Peyer's patch (tissue), 4 donors: ENCODE data around the gene ATRIP. TPM values are rescaled to one million over a fixed set of nuclear protein-coding genes. Genes with fewer than 3 reads are reported as not detected.

ENCODE experiments used
- DNase-seq, 3 donors: peaks; one replicate each; pipeline ENCODE4 v3.0.0-alpha.2; 2017 to 2019
- H3K27ac ChIP-seq, 4 donors: fragments of 200-600 bp; sonication (generic); one replicate each; pipeline ENCODE4 v1.5.1; 2016 to 2019
- H3K27me3 ChIP-seq, 2 donors: fragments of 200-600 bp; sonication (generic); one replicate each; pipeline ENCODE4 v1.5.1; 2019
- H3K36me3 ChIP-seq, 3 donors: fragments of 200-600 bp; sonication (generic); one replicate each; pipeline ENCODE4 v1.5.1; 2016 to 2019
- H3K4me1 ChIP-seq, 4 donors: fragments of 200-600 bp; sonication (generic); one replicate each; pipeline ENCODE4 v1.5.1; 2016 to 2019
- H3K4me3 ChIP-seq, 4 donors: fragments of 200-600 bp; sonication (generic); 1 replicate in 3 of 4; 2 replicates in 1 of 4; pipeline ENCODE4 v1.5.1; 2016 to 2019; ENCODE audit warnings: mild to moderate bottlenecking in 1 of 4
- H3K9me3 ChIP-seq, 4 donors: fragments of 200-600 bp; sonication (generic); one replicate each; pipeline ENCODE4 v1.5.1; 2016 to 2019; ENCODE audit warnings: mild to moderate bottlenecking in 1 of 4
- CTCF ChIP-seq, 6 experiments: fragments of 450-650 bp in 4 of 6; fragments of 200-600 bp in 2 of 6; sonication (generic) in 1 of 6; IDR thresholded peaks; one replicate each; pipeline ENCODE4 v1.5.1; 2017 to 2019; ENCODE audit warnings: antibody characterized with exemption in 6 of 6, mild to moderate bottlenecking in 3 of 6, moderate library complexity in 1 of 6
- POLR2A ChIP-seq, 2 donors: fragments of 450-650 bp; IDR thresholded peaks; one replicate each; pipeline ENCODE4 v1.5.1; 2017; ENCODE audit warnings: antibody characterized with exemption in 2 of 2, mild to moderate bottlenecking in 2 of 2, moderate library complexity in 2 of 2
- total RNA-seq, 4 donors: library from RNA; depleted of rRNA; stranded (reverse); fragments of >200 nt; gene quantifications; one replicate each; pipeline ENCODE4 v1.1.0, GENCODE V29; 2016

Gene ATRIP
- total RNA-seq, 4 donors from 2014 or later = 2.6 to 13.2 (median 6.0) TPM

DNA sequence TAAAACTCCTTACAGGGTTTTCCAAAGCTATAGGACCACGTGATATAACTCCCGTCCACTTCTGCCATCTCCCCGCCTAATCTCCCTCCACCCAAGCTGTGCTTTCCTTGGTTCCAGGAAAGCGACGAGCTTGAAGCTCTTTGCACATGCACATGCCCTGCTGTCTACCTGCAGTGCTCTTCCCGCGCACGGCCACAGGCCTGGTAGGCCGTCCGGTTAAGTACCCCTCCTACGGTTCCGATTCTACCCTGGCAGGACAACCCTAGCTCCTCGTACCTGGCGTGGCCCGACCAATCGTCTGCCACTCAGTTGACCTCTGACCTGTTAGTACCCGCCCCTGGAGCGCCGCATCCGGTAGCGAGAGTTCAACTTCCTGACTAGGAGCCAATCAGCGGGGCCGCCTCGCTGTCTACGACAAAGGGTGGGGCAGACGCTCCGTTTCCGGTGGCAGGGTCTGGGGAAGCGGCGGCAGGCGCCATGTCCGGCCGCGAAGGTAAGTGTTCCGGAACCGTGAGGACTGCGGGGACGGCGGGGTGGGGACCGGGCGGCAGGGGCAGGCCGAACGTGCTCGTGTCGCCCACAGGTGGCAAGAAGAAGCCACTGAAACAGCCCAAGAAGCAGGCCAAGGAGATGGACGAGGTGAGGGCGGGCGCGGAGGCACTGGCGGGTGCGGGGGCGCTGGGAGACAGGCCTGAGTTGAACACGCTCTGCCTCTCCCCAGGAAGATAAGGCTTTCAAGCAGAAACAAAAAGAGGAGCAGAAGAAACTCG is 6.5 kb upstream of the ATRIP start, which contains the start of the genes CCDC51 and TMA7:
TSS of gene CCDC51 (minus strand) at position 300 of the 770 bp plus-strand sequence. CDS start 4,991 bp downstream, outside the sequence.
TSS of gene TMA7 (plus strand) at position 438 of the 770 bp plus-strand sequence. CDS start at position 478, 40 bp downstream.
- TF ChIP-seq CTCF (IDR thresholded peaks at IDR 0.05) = no peak
- peak; percentile 96 to 97 for TF ChIP-seq POLR2A (IDR thresholded peaks at IDR 0.05)
- peak within 1 kb of the TSS; percentile 86 to 95 (median 94) for H3K27ac ChIP-seq
- H3K4me1 ChIP-seq = peaks cover 0 to 36% (median 14%) of the 10 kb centered on the region in 4 donors
- peaks cover 0 to 11% (median 0%) of the 10 kb centered on the region in 3 donors for H3K36me3 ChIP-seq
- H3K9me3 ChIP-seq = no peaks in the 10 kb centered on the region
- DNase-seq = peak; percentile 99 to 100 (median 99)
- H3K27me3 ChIP-seq = no peaks in the 10 kb centered on the region
- peak within 1 kb of the TSS; percentile 64 to 84 (median 80) for H3K4me3 ChIP-seq

- H3K36me3 ChIP-seq = peaks cover 0 to 11% (median 0%) of the 10 kb centered on the region in 3 donors
- peak overlapping the region; percentile 64 to 84 (median 80) for H3K4me3 ChIP-seq
- H3K4me1 ChIP-seq = peaks cover 0 to 33% (median 14%) of the 10 kb centered on the region in 4 donors
- DNase-seq = peak in 1 of 3 donors; percentile 38
- H3K9me3 ChIP-seq = no peaks in the 10 kb centered on the region
- no peak for TF ChIP-seq POLR2A (IDR thresholded peaks at IDR 0.05)
- no peak for TF ChIP-seq CTCF (IDR thresholded peaks at IDR 0.05)
- no peaks in the 10 kb centered on the region for H3K27me3 ChIP-seq
- H3K27ac ChIP-seq = peak overlapping the region; percentile 86 to 95 (median 94)
Observed at GRCh38 chr3:48440590-48440958, 6.0 kb upstream of the ATRIP start.

DNA sequence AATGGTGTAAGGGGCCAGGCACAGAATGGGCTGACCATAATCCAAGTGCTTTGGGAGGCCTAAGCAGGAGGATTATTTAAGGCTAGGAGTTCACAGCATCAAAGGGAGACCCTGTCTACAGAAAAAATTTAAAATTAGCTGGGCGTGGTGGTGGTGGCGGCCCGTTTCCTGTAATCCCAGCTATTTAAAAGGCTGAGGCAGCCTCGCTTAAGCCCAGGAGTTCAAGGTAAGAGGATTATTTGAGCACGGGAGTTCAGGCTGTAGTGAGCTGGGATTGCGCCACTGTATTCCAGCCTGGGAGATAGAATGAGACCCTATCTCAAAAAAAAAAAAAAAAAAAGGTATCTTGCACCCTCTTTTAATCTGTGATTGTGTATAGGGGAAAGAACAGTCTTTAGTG is 4.6 kb upstream of the ATRIP start:
- Histone ChIP-seq H3K36me3 (peaks cover 0 to 11% (median 0%) of the 10 kb centered on the region in 3 donors), H3K4me1 (peaks cover 0 to 34% (median 16%) of the 10 kb centered on the region in 4 donors), H3K4me3 (peak overlapping the region in 2 of 4 donors; percentile 78 to 84), H3K27ac (peak overlapping the region in 1 of 4 donors; percentile 38), H3K27me3 (no peaks in the 10 kb centered on the region), H3K9me3 (no peaks in the 10 kb centered on the region)
- TF ChIP-seq POLR2A (IDR thresholded peaks at IDR 0.05) (no peak), CTCF (IDR thresholded peaks at IDR 0.05) (no peak)
- no peak for DNase-seq

DNA sequence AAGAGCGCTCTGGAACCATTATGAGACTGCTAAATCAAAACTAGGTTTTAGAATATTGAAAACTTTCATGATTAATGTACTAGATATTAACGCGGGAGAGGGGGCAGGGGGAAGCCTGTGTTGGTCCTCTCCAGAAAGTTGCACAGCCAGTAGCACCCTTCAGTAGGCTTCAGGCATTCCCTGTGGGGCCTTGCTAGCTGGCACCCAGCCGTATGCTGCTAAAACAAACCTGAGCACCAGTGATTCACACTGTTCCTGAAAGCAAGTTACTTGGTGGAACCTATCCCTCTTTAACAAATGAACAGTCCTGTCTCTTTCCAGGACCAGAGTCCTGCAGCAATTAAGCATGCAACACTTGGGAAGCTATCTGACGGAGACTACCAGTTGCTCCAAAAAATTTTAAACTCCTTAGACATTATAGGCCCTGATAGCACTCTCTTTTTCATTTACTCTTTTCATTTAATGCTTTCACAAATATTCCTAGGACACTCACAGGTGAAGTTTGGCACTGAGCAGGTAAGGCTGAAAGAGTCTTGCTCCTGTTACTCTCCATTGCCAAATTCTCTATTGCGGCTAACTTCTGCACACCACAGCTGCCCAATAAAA is 1.2 kb upstream of the ATRIP start:
- H3K4me1 ChIP-seq = peaks cover 0 to 38% (median 15%) of the 10 kb centered on the region in 4 donors
- H3K27me3 ChIP-seq = no peaks in the 10 kb centered on the region
- no peak overlapping the region for H3K27ac ChIP-seq
- TF ChIP-seq POLR2A (IDR thresholded peaks at IDR 0.05) = no peak
- TF ChIP-seq CTCF (IDR thresholded peaks at IDR 0.05) = no peak
- H3K36me3 ChIP-seq = peaks cover 0 to 11% (median 0%) of the 10 kb centered on the region in 3 donors
- no peak for DNase-seq
- H3K9me3 ChIP-seq = no peaks in the 10 kb centered on the region
- H3K4me3 ChIP-seq = no peak overlapping the region

GRCh38 chr3:48446043-48446424 is 503 bp upstream of the ATRIP start:
- Histone ChIP-seq H3K36me3 (peaks cover 0 to 11% (median 0%) of the 10 kb centered on the region in 3 donors), H3K27ac (peak overlapping the region; percentile 82 to 95 (median 92)), H3K27me3 (no peaks in the 10 kb centered on the region), H3K9me3 (no peaks in the 10 kb centered on the region), H3K4me3 (peak overlapping the region; percentile 63 to 97 (median 92)), H3K4me1 (peaks cover 0 to 36% (median 14%) of the 10 kb centered on the region in 4 donors)
- no peak for DNase-seq
- no peak for TF ChIP-seq CTCF (IDR thresholded peaks at IDR 0.05)
- TF ChIP-seq POLR2A (IDR thresholded peaks at IDR 0.05) = no peak
